ENCODE data around the gene EPN1.

Gene EPN1

DNA sequence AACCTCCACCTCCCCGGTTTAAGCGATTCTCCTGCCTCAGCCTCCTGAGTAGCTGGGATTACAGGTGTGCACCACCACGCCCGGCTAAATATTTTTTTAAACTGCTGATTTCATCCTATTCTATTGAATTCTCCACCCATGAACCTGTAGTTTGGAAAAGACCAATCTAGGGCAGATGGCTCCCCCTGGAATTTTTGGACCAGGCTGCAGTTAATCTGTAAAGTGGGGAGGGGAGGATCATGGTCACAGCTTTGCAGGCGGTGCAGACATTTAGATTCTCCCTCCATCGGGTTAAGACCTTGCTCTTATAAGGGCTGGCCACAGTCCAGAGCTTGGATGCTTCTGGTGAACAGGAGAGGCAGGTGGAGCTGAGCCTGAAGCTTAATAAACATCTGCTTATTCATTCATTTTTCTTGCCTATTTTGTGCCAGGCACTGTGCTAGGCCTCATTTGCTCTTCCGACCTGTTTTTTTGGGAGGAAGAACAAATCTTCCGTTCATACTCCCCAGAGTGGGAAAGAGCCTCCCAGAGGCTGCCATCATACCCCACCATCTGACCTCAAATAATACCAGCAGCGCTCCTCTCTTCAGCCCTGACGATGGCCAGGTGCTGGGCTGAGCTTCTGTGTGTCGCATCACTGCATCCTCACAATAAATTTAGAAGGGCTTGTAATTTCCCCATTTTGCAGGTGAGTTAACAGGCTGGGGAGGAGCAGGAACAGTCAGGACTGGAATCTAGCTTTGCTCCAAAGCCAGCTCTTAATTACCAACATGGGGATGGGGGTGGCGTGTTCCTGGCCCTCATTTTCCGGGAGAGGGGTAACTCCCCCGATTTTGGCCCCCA lies 27.9 kb upstream of the EPN1 start:
- ATAC-seq = no peak

GRCh38 chr19:55647732-55648584 lies 27.1 kb upstream of the EPN1 start, which contains the start of gene CCDC106:
Gene CCDC106 (plus strand): TSS chr19:55648212. CDS start chr19:55649047, 835 bp downstream.
- no peak for ATAC-seq

- no peak for ATAC-seq
Measured at GRCh38 chr19:55648585-55649267, 26.3 kb upstream of the EPN1 start.

DNA sequence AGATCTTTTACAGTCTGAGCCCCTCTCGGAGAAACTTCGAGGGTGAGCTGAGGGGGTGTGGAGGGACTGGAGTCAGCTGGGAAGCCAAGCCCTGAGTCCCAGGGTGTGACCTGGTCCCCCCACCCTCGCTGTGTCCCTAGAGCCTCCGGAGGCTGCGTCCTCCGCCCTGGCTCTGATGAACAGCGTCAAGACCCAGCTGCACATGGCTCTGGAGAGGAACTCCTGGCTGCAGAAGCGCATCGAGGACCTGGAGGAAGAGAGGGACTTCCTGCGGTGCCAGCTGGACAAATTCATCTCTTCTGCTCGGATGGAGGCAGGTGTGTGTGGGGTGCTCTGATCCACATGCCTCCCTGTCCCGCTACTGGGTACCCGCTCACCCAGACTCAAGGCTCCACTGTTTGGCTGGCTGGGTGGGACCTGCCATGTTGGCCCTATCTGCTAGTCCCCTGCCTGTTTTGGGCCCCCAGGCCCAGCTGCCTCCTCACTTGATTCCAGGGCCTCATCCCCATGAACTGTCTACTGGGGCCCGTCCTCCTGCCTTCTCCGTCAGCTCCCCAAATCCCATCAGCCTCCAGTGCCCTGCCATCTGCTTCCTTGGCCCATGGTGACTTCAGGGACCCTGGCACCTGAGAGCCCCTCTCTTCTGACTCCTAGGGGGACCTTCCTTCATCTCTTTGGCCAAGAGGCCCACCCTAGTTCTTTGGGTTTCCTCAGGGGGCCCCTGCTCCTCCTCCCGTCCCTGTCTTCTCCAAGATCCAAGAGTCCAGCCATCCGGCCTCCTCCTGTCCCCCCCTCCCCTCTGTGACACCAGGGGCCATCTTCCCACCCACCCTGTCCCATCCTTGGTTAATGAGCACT lies 25.5 kb upstream of the EPN1 start:
- no peak for ATAC-seq

GRCh38 chr19:55650126-55650557 lies 24.9 kb upstream of the EPN1 start:
- ATAC-seq = no peak

DNA sequence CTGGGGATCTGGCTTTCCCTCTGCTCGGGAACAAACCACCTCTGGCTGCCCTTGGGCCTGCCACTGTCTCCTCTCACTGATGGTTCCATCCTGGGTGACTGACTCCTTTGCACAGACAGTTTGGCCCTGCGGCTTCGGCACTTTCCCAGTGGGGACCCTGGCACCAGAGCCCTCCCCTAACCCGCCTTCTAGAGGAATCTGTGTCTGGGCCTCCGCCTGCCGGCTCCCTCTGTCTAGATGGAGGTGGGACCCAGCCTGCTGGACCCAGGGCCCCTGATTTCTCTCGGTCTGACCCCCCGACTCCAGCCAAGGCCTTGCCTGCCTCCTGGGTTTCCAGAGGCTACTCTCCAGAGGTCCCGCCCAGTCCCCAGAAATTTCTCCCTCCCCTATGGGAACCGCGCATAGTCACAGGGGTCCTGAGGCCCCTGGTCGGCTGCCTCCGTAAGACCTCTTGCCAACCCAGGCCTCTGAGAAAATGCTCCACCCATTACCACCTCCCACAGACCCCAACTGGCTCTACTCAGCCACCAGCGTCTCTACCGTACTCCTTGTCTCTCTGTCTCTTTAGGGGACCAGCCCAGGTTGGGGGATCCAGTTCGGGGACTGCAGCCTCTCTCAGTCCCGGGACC lies 24.3 kb upstream of the EPN1 start:
- ATAC-seq = no peak

GRCh38 chr19:55651236-55651635 lies 23.8 kb upstream of the EPN1 start:
- no peak for ATAC-seq

GRCh38 chr19:55652311-55653128 lies 22.5 kb upstream of the EPN1 start:
- no peak for ATAC-seq

DNA sequence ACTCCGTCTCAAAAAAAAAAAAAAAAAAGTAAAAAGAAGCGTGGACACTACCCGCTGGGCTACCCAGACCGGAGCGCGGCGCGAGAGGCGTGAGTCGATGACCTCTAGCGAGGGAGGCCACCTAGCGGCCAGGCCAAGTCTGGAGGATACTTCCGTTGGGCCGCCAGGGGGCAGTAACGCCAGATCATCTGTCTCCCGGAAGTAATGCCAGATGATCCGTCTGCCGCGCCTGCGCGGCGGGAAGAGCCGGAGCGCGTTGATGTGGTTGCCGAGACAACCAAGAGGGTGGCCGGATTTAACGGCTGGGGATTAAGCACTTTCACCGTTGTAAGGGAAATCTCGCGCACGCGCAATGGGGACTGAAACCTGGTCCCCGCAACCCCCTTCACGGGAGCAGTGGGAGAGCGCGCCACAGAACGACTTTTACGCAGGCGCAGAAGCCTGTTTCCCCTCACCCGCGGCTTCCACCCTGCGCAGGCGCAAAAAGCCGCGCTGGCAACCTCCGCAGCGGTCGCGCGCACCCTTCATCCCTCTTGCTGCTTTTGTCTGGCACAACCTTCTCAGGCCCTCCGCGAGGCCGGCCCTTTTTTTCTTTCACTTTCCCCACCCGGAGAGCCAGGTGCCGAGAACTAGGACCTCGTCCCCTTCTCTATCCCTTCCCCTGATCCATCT lies 21.2 kb upstream of the EPN1 start:
- ATAC-seq = peak; percentile 52 to 56

DNA sequence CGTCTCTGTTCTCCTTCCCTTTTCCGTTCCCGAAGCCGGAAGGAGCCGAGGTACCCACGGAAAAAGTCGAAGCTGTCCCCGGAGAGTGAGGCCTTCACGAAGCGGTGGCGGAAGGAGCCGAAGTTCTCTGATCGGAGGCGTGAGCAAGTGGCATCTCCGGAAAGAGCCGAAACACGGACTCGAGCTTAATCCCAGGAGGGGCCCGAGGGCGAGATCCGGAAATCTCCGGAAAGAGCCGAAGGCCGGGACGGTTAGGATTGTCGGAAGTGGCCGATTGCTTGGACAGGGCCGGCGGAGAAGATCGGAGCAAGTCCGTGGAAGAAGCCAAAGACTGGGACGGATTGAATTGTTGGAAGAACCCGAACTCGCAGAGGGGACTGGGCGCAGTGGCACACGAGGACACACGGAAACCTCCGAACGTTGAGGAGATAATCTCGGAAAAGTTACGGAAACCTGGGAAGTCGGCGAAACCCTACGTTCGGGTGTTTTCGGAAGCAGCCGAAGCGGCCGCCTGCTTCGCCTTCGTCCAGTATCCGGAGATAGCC lies 20.6 kb upstream of the EPN1 start:
- ATAC-seq = peak; percentile 62 to 71

GRCh38 chr19:55654868-55655647 lies 20.0 kb upstream of the EPN1 start, which contains the start of gene U2AF2:
Gene U2AF2 (plus strand): TSS chr19:55655035. CDS start chr19:55655105, 70 bp downstream.
- ATAC-seq = peak; percentile 40 to 48

DNA sequence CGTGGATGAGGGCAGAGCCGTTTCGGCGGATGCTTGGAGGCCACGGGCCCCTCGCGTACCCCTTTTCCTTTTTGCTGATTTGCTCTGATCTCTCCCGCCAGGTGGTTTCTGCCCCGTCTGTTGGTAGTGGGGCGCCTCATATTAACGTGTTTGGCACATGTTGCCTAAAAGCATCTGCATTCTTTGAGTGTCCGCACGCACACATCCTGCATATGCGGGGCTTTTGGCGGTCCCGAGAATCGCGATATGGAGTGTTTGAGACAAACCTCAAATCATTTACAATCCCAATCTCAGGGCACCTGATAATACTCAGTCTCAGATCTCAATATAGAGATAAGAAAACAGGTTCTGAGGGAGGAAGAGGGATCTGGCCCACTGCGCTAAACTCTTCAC lies 19.4 kb upstream of the EPN1 start:
- no peak for ATAC-seq

GRCh38 chr19:55656552-55656951 lies 18.5 kb upstream of the EPN1 start:
- ATAC-seq = no peak

DNA sequence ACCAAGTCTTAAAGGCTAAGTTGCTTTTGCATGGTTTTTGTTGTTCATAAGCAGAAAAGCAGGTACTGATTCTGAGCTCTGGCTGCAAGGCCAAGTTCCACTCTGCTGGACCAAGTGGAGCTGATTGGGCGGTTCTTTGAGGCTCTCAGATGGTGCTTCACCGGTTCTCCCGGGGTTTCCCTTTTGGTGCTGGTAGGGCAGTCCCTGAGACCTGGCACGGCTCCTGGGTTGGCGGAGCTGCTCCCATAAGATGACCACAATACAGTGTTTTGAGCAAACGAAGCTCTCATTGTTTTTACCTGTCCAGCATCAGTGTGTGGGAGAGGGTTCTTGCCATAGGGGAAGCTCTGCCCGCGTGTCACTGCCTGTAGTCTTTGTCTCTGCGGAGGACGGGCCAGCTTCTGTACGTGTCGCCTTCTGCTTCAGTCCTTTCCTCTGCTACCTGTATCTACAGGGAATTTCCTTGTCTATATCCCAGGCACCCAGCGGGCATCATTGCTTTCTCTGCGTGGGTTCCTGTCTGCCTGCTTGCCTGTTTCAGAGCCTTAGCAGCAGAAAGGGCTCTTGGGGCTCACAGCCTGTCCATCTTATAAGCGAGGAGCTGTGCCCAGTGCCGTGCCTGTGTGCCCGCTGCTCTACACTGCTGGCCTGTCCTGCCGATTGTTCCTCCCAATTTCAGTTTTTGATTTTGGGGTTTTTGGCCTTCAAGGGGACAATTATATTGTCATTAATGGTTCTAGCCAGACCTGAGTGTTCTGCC lies 17.9 kb upstream of the EPN1 start:
- ATAC-seq = no peak

DNA sequence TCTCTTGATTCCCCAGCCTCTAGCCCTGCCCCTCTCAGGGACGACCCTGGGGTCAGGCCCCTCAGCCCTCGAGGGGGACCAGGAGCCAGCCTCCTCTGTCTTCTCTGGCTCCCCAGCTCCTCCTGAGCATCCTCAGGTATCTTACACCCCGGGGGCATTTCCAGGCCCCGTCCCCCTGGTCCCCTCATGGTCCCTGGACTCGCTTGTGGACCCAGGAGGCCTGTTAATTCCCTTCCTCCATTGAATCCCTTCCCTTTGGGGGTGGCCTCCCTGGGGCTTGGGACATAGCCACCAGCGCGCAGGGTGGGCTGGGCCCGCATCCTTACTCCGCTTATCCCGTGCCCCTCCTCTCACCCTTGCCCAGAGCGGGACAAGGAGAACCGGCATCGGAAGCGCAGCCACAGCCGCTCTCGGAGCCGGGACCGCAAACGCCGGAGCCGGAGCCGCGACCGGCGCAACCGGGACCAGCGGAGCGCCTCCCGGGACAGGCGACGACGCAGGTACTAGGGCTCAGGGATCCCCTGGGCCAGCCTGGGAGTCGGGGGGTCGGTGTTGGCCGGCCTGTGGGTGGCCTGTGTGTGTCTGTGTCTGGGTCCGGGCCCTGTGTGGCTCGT lies 16.1 kb upstream of the EPN1 start:
- no peak for ATAC-seq

DNA sequence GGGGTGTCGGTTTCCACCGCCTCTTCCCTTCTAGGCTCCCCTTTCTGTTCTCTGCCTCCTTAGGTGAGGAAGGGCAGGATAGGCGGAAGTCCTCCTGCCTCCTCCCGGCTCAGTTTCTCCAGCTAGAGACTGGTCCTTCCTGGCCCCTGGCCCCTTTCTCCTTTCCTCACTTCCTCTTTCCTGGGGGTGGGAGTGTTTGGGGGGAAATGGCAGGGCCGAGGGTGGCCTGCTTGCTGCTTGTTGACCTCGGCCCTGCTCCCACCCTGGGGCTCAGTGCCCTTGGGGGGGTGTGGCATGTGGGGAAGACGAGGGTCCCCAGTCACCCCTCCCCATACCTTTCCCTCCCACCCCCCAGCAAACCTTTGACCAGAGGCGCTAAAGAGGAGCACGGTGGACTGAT lies 15.2 kb upstream of the EPN1 start:
- no peak for ATAC-seq

GRCh38 chr19:55660404-55660803 lies 14.6 kb upstream of the EPN1 start:
- ATAC-seq = no peak

- no peak for ATAC-seq
Measured at GRCh38 chr19:55660991-55661390, 14.0 kb upstream of the EPN1 start.
